Measurements from ENCODE around the gene STOX2.

The STOX2 gene

GRCh38 chr4:183915976-183916375 lies 10.9 kb downstream of the STOX2 start:
- ATAC-seq, result no peak
- TF ChIP-seq OSR1 (CRISPR knock-in tag; IDR thresholded peaks at IDR 0.05) (no peak), CSDC2 (CRISPR knock-in tag; IDR thresholded peaks at IDR 0.05) (no peak), TOX (CRISPR knock-in tag; IDR thresholded peaks at IDR 0.05; ENCODE audit: borderline replicate concordance) (no peak), BACH2 (CRISPR knock-in tag; IDR thresholded peaks at IDR 0.05; ENCODE audit: borderline replicate concordance) (no peak), ZFP30 (CRISPR knock-in tag; IDR thresholded peaks at IDR 0.05) (no peak), ZC3H10 (CRISPR knock-in tag; IDR thresholded peaks at IDR 0.05) (no peak), ZNF565 (CRISPR knock-in tag; conservative IDR thresholded peaks at IDR 0.05; ENCODE audit: low read depth) (no peak), CSRNP3 (CRISPR knock-in tag; IDR thresholded peaks at IDR 0.05) (no peak), RARB (CRISPR knock-in tag; IDR thresholded peaks at IDR 0.05) (no peak), ZNF8 (CRISPR knock-in tag; IDR thresholded peaks at IDR 0.05) (no peak), TCF4 (CRISPR knock-in tag; IDR thresholded peaks at IDR 0.05; ENCODE audit: borderline replicate concordance) (no peak)

- TF ChIP-seq PATZ1 (CRISPR knock-in tag; IDR thresholded peaks at IDR 0.05; ENCODE audit: borderline replicate concordance) (no peak), TOX (CRISPR knock-in tag; IDR thresholded peaks at IDR 0.05; ENCODE audit: borderline replicate concordance) (no peak), ESRRG (CRISPR knock-in tag; IDR thresholded peaks at IDR 0.05) (no peak)
- ATAC-seq, result no peak
Measured at GRCh38 chr4:183918696-183919095, 13.6 kb downstream of the STOX2 start.

- no peak; the same call in 2 of the 3 replicates for ATAC-seq
- no peak for TF ChIP-seq CSDC2 (CRISPR knock-in tag; IDR thresholded peaks at IDR 0.05)
- TF ChIP-seq SNAI2 (CRISPR knock-in tag; IDR thresholded peaks at IDR 0.05), result no peak
- TF ChIP-seq ZFP3 (CRISPR knock-in tag; IDR thresholded peaks at IDR 0.05), result no peak
- TF ChIP-seq OSR1 (CRISPR knock-in tag; IDR thresholded peaks at IDR 0.05), result no peak
- no peak for TF ChIP-seq RARB (CRISPR knock-in tag; IDR thresholded peaks at IDR 0.05)
- TF ChIP-seq ESRRG (CRISPR knock-in tag; IDR thresholded peaks at IDR 0.05), result no peak
- no peak for TF ChIP-seq ISL1 (CRISPR knock-in tag; IDR thresholded peaks at IDR 0.05)
- TF ChIP-seq ZNF565 (CRISPR knock-in tag; conservative IDR thresholded peaks at IDR 0.05; ENCODE audit: low read depth), result no peak
Measured at GRCh38 chr4:183919141-183919540, 14.0 kb downstream of the STOX2 start.

- TF ChIP-seq ESRRG (CRISPR knock-in tag; IDR thresholded peaks at IDR 0.05), result no peak
- no peak for ATAC-seq
Measured at GRCh38 chr4:183920512-183920911, 15.4 kb downstream of the STOX2 start.

GRCh38 chr4:183921335-183921734 lies 16.2 kb downstream of the STOX2 start:
- ATAC-seq, result no peak
- TF ChIP-seq ESRRG (CRISPR knock-in tag; IDR thresholded peaks at IDR 0.05) (no peak), POU6F1 (CRISPR knock-in tag; IDR thresholded peaks at IDR 0.05; ENCODE audit: borderline replicate concordance, low read depth) (no peak), ZNF8 (CRISPR knock-in tag; IDR thresholded peaks at IDR 0.05) (no peak), TCF4 (CRISPR knock-in tag; IDR thresholded peaks at IDR 0.05; ENCODE audit: borderline replicate concordance) (no peak), CSDC2 (CRISPR knock-in tag; IDR thresholded peaks at IDR 0.05) (no peak), CREB5 (CRISPR knock-in tag; IDR thresholded peaks at IDR 0.05; ENCODE audit: low read depth) (no peak), RARB (CRISPR knock-in tag; IDR thresholded peaks at IDR 0.05) (no peak), PATZ1 (CRISPR knock-in tag; IDR thresholded peaks at IDR 0.05; ENCODE audit: borderline replicate concordance) (no peak), ZFP3 (CRISPR knock-in tag; IDR thresholded peaks at IDR 0.05) (no peak), GLIS3 (CRISPR knock-in tag; IDR thresholded peaks at IDR 0.05) (no peak), ZNF70 (CRISPR knock-in tag; IDR thresholded peaks at IDR 0.05) (no peak), TOX (CRISPR knock-in tag; IDR thresholded peaks at IDR 0.05; ENCODE audit: borderline replicate concordance) (no peak), ZNF565 (CRISPR knock-in tag; conservative IDR thresholded peaks at IDR 0.05; ENCODE audit: low read depth) (no peak), OSR1 (CRISPR knock-in tag; IDR thresholded peaks at IDR 0.05) (no peak), ZC3H10 (CRISPR knock-in tag; IDR thresholded peaks at IDR 0.05) (no peak)

Measured in SK-N-SH treated with all-trans-retinoic acid at 6 μM for 48 hours (cell line).